Loucy (cell line): Measurements from ENCODE around the gene FOXP4.

Experiments
- H2AFZ ChIP-seq: fragments of 200-600 bp; sonication (generic); 2 replicates; pipeline ENCODE4 v1.6.0; 2016; ENCODE audit warnings: antibody characterized with exemption, mild to moderate bottlenecking, low read length, moderate library complexity
- H3F3A ChIP-seq: fragments of 200-600 bp; 2 replicates; pipeline ENCODE4 v1.6.0; 2016; ENCODE audit warnings: antibody characterized with exemption, low read depth, mild to moderate bottlenecking
- H3K27me3 ChIP-seq: fragments of 200-600 bp; sonication (generic); 2 replicates; pipeline ENCODE4 v1.6.1; 2014; ENCODE audit warnings: low read length, mild to moderate bottlenecking; ENCODE audit not compliant: insufficient read depth, poor library complexity, severe bottlenecking
- H3K36me3 ChIP-seq: fragments of 200-600 bp; sonication (generic); 2 replicates; pipeline ENCODE4 v1.6.1; 2016; ENCODE audit warnings: low read length; ENCODE audit not compliant: insufficient read depth
- H3K4me1 ChIP-seq: fragments of 200-600 bp; sonication (generic); 2 replicates; pipeline ENCODE4 v1.5.1; 2014; ENCODE audit warnings: low read length, mild to moderate bottlenecking; ENCODE audit not compliant: insufficient read depth, poor library complexity, severe bottlenecking
- H3K4me2 ChIP-seq: fragments of 200-600 bp; sonication (generic); 2 replicates; pipeline ENCODE4 v1.6.0; 2014; ENCODE audit warnings: antibody characterized with exemption, low read length, low read depth, mild to moderate bottlenecking; ENCODE audit not compliant: poor library complexity, severe bottlenecking
- H3K4me3 ChIP-seq: fragments of 200-600 bp; sonication (generic); 2 replicates; pipeline ENCODE4 v1.5.1; 2014; ENCODE audit warnings: low read length, mild to moderate bottlenecking, mixed read lengths; ENCODE audit not compliant: poor library complexity, severe bottlenecking
- H3K79me2 ChIP-seq: fragments of 200-600 bp; sonication (generic); 2 replicates; pipeline ENCODE4 v1.6.1; 2014; ENCODE audit warnings: low read length; ENCODE audit not compliant: insufficient read depth
- H3K9ac ChIP-seq: fragments of 200-600 bp; sonication (generic); 2 replicates; pipeline ENCODE4 v1.6.0; 2014; ENCODE audit warnings: mild to moderate bottlenecking, low read depth, low read length, moderate library complexity; ENCODE audit not compliant: poor library complexity, severe bottlenecking
- H3K9me2 ChIP-seq: fragments of 200-600 bp; sonication (generic); replicated peaks from 2 replicates; pipeline ENCODE4 v1.6.1; 2016; ENCODE audit warnings: low read depth, low read length, mixed read lengths
- H3K9me3 ChIP-seq: fragments of 200-600 bp; sonication (generic); 2 replicates; pipeline ENCODE4 v1.6.1; 2014; ENCODE audit warnings: mild to moderate bottlenecking, antibody characterized with exemption, low read length, low read depth; ENCODE audit not compliant: insufficient read depth
- H4K20me1 ChIP-seq: fragments of 200-600 bp; sonication (generic); 2 replicates; pipeline ENCODE4 v1.6.0; 2014; ENCODE audit warnings: antibody characterized with exemption, low read length, mild to moderate bottlenecking; ENCODE audit not compliant: insufficient read depth, poor library complexity, severe bottlenecking
- EZH2phosphoT487 ChIP-seq: fragments of 200-600 bp; IDR thresholded peaks from 2 replicates; pipeline ENCODE4 v1.6.1; 2018; ENCODE audit warnings: antibody characterized with exemption, mild to moderate bottlenecking, moderate library complexity, borderline replicate concordance
- TF ChIP-seq, protein P1 (sequence below): fragments of 200-600 bp; sonication (generic); conservative IDR thresholded peaks from 2 replicates; pipeline ENCODE4 v1.5.1; 2014; ENCODE audit warnings: mild to moderate bottlenecking, antibody characterized with exemption, low read length

Gene FOXP4

GRCh38 chr6:41555326-41556300, 9.4 kb downstream of the FOXP4 start:
- Histone ChIP-seq H3K4me3 (no peak overlapping the region), H3K36me3 (no peaks in the 10 kb centered on the region; the same call in 1 of the 2 replicates), H3K4me2 (no peak overlapping the region), H3K9me2 (no peaks in the 10 kb centered on the region), H3K9me3 (no peaks in the 10 kb centered on the region), H3F3A (no peaks in the 10 kb centered on the region), H2AFZ (no peak overlapping the region), H4K20me1 (peaks cover 23% of the 10 kb centered on the region), H3K27me3 (no peaks in the 10 kb centered on the region), H3K9ac (no peak overlapping the region), H3K4me1 (peaks cover 56% of the 10 kb centered on the region), H3K79me2 (peaks cover 83% of the 10 kb centered on the region)
- no peak for TF ChIP-seq EZH2phosphoT487
- TF ChIP-seq, protein P1, sequence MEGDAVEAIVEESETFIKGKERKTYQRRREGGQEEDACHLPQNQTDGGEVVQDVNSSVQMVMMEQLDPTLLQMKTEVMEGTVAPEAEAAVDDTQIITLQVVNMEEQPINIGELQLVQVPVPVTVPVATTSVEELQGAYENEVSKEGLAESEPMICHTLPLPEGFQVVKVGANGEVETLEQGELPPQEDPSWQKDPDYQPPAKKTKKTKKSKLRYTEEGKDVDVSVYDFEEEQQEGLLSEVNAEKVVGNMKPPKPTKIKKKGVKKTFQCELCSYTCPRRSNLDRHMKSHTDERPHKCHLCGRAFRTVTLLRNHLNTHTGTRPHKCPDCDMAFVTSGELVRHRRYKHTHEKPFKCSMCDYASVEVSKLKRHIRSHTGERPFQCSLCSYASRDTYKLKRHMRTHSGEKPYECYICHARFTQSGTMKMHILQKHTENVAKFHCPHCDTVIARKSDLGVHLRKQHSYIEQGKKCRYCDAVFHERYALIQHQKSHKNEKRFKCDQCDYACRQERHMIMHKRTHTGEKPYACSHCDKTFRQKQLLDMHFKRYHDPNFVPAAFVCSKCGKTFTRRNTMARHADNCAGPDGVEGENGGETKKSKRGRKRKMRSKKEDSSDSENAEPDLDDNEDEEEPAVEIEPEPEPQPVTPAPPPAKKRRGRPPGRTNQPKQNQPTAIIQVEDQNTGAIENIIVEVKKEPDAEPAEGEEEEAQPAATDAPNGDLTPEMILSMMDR: no peak

- TF ChIP-seq, protein P1: no peak
- no peak for TF ChIP-seq EZH2phosphoT487
- H3F3A ChIP-seq: no peaks in the 10 kb centered on the region
- no peaks in the 10 kb centered on the region for H3K27me3 ChIP-seq
- no peak overlapping the region for H2AFZ ChIP-seq
- H3K4me1 ChIP-seq: peaks cover 56% of the 10 kb centered on the region
- no peaks in the 10 kb centered on the region for H3K9me2 ChIP-seq
- H3K9me3 ChIP-seq: no peaks in the 10 kb centered on the region
- H3K36me3 ChIP-seq: no peaks in the 10 kb centered on the region
- no peak overlapping the region for H3K4me2 ChIP-seq
- H4K20me1 ChIP-seq: peaks cover 29% of the 10 kb centered on the region
- peaks cover 77% of the 10 kb centered on the region for H3K79me2 ChIP-seq
- H3K4me3 ChIP-seq: no peak overlapping the region
- no peak overlapping the region for H3K9ac ChIP-seq
These were observed 11.2 kb downstream of the FOXP4 start for GRCh38 chr6:41557335-41557734.

GRCh38 chr6:41558033-41558807, 12.0 kb downstream of the FOXP4 start:
- no peak overlapping the region for H3K4me3 ChIP-seq
- peaks cover 29% of the 10 kb centered on the region for H4K20me1 ChIP-seq
- H2AFZ ChIP-seq: no peak overlapping the region
- H3K4me2 ChIP-seq: no peak overlapping the region
- no peaks in the 10 kb centered on the region for H3K27me3 ChIP-seq
- no peaks in the 10 kb centered on the region for H3K36me3 ChIP-seq
- no peaks in the 10 kb centered on the region for H3F3A ChIP-seq
- H3K9me3 ChIP-seq: no peaks in the 10 kb centered on the region
- TF ChIP-seq, protein P1: no peak
- TF ChIP-seq EZH2phosphoT487: no peak
- peaks cover 78% of the 10 kb centered on the region for H3K79me2 ChIP-seq
- H3K9ac ChIP-seq: no peak overlapping the region
- peaks cover 60% of the 10 kb centered on the region for H3K4me1 ChIP-seq
- no peaks in the 10 kb centered on the region for H3K9me2 ChIP-seq
